Coronary artery (tissue), 2 donors: ENCODE measurements around the gene PLK4.

Experiments
- DNase-seq: peaks from one replicate; pipeline ENCODE4 v3.0.0-alpha.2; 2017; ENCODE audit warnings: low spot score
- H3K27ac ChIP-seq, 2 donors: fragments of 200-600 bp; sonication (generic); one replicate each; pipeline ENCODE4 v1.5.1; 2016 to 2019
- H3K4me3 ChIP-seq: fragments of 200-600 bp; sonication (generic); 2 replicates; pipeline ENCODE4 v1.5.1; 2016; ENCODE audit warnings: mild to moderate bottlenecking, moderate library complexity
- TF ChIP-seq, protein P1 (sequence below): fragments of 200-600 bp; sonication (generic); IDR thresholded peaks from one replicate; pipeline ENCODE4 v1.5.1; 2019; ENCODE audit warnings: antibody characterized with exemption

The PLK4 gene

GRCh38 chr4:127880763-127881562, at the start of gene PLK4:
Gene PLK4 (plus strand): TSS chr4:127880893. CDS start chr4:127881135, 242 bp downstream.
- Histone ChIP-seq H3K27ac (peak within 1 kb of the TSS; percentile 70 to 83), H3K4me3 (peak within 1 kb of the TSS; percentile 80)
- TF ChIP-seq, protein P1, sequence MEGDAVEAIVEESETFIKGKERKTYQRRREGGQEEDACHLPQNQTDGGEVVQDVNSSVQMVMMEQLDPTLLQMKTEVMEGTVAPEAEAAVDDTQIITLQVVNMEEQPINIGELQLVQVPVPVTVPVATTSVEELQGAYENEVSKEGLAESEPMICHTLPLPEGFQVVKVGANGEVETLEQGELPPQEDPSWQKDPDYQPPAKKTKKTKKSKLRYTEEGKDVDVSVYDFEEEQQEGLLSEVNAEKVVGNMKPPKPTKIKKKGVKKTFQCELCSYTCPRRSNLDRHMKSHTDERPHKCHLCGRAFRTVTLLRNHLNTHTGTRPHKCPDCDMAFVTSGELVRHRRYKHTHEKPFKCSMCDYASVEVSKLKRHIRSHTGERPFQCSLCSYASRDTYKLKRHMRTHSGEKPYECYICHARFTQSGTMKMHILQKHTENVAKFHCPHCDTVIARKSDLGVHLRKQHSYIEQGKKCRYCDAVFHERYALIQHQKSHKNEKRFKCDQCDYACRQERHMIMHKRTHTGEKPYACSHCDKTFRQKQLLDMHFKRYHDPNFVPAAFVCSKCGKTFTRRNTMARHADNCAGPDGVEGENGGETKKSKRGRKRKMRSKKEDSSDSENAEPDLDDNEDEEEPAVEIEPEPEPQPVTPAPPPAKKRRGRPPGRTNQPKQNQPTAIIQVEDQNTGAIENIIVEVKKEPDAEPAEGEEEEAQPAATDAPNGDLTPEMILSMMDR: no peak
- peak; percentile 94 for DNase-seq

GRCh38 chr4:127832585-127832984, 48.1 kb upstream of the PLK4 start:
- H3K27ac ChIP-seq: no peak overlapping the region
- TF ChIP-seq, protein P1: no peak
- no peak for DNase-seq
- H3K4me3 ChIP-seq: no peak overlapping the region

DNA sequence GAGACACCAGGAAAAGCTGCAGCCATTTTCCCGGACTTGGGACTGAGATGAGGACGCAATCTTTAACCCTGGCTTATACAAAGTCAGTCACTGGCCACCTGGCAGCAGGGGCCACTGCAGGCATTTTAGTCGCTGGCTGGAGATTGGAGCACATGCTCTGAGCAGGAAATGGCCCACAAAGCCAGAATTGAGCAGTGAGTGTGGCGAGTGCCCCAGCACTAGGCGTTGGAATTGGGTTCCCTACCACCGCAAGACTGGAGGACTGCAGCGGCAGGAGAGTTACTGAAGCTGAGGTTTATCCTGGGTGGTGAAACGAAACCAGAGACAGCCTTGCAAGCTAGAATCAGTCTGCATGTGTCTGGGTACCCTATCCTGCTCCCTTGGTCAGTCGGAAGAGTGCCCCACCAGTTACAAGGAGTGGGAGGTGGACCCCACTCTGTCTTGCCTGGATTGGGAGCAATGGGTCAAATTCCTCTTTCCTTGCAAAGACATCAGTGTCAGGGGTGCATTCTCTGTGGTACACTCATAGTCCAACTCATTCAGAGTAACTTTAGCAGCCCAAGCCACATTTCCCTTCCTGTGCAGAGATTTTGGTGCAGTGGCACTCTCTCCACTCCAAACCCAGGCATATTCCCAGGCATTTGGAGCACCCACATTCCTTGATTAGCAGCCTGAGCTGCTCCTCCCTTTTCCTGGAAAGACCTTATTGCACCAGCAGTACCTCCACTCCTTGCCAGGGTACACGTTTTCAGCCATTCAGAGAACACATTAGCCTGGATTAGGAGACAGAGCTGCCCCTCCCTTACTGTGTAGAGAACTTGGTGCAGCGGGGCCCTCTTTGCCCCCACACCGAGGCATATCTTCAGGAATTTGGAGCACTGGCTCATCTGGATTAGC, 36.7 kb upstream of the PLK4 start:
- no peak for DNase-seq
- H3K27ac ChIP-seq: no peak overlapping the region
- no peak overlapping the region for H3K4me3 ChIP-seq
- TF ChIP-seq, protein P1: no peak

GRCh38 chr4:127844601-127845116, 36.0 kb upstream of the PLK4 start:
- Histone ChIP-seq H3K4me3 (no peak overlapping the region), H3K27ac (no peak overlapping the region)
- no peak for DNase-seq
- TF ChIP-seq, protein P1: no peak

GRCh38 chr4:127846061-127846460, 34.6 kb upstream of the PLK4 start:
- TF ChIP-seq, protein P1: no peak
- no peak overlapping the region for H3K4me3 ChIP-seq
- H3K27ac ChIP-seq: no peak overlapping the region
- no peak for DNase-seq

- Histone ChIP-seq H3K4me3 (no peak overlapping the region), H3K27ac (no peak overlapping the region)
- no peak for DNase-seq
- TF ChIP-seq, protein P1: no peak
Observed at GRCh38 chr4:127846765-127847164, 33.9 kb upstream of the PLK4 start.
